ENCODE measurements around the gene KDSR. TPM values are rescaled to one million over a fixed set of nuclear protein-coding genes. Genes with fewer than 3 reads are reported as not detected.

Gene KDSR
- total RNA-seq, 4 donors from 2014 or later: 44.1 to 62.4 (median 54.8) TPM

GRCh38 chr18:63312737-63313395, 54.1 kb downstream of the KDSR start:
- WGBS, 2 donors: 30 to 37% methylated on average over 5 of the region's 5 CpGs
- peak overlapping the region in 2 of 4 donors; percentile 6 to 22 for H3K4me3 ChIP-seq

GRCh38 chr18:63312019-63312409, 55.0 kb downstream of the KDSR start:
- WGBS, 2 donors: 94% methylated on average over 3 of the region's 3 CpGs
- H3K9me3 ChIP-seq: no peaks in the 10 kb centered on the region
- H3K27ac ChIP-seq: peak overlapping the region in 3 of 4 donors; percentile 65 to 96 (median 92)
- TF ChIP-seq EP300 (IDR thresholded peaks at IDR 0.05) (no peak), POLR2A (IDR thresholded peaks at IDR 0.05) (no peak), CTCF (IDR thresholded peaks at IDR 0.05) (no peak)
- DNase-seq (ENCODE audit: low spot score in 2 of 2): no peak
- H3K4me3 ChIP-seq: no peak overlapping the region
- H3K27me3 ChIP-seq: no peaks in the 10 kb centered on the region
- H3K4me1 ChIP-seq: peaks cover 0 to 81% (median 31%) of the 10 kb centered on the region in 4 donors
- H3K36me3 ChIP-seq: no peaks in the 10 kb centered on the region

More at GRCh38 chr18:63312737-63313395, 54.1 kb downstream of the KDSR start:
- Histone ChIP-seq H3K9me3 (no peaks in the 10 kb centered on the region), H3K4me1 (peaks cover 0 to 72% (median 25%) of the 10 kb centered on the region in 4 donors), H3K27me3 (no peaks in the 10 kb centered on the region), H3K27ac (peak overlapping the region; percentile 65 to 96 (median 90)), H3K36me3 (no peaks in the 10 kb centered on the region)
- no peak for DNase-seq (ENCODE audit: low spot score in 2 of 2)
- TF ChIP-seq POLR2A (IDR thresholded peaks at IDR 0.05) (no peak), CTCF (IDR thresholded peaks at IDR 0.05) (no peak), EP300 (IDR thresholded peaks at IDR 0.05) (no peak)

GRCh38 chr18:63311118-63312018, 55.6 kb downstream of the KDSR start:
- peaks cover 0 to 87% (median 37%) of the 10 kb centered on the region in 4 donors for H3K4me1 ChIP-seq
- DNase-seq (ENCODE audit: low spot score in 2 of 2): no peak
- H3K9me3 ChIP-seq: no peaks in the 10 kb centered on the region
- no peaks in the 10 kb centered on the region for H3K36me3 ChIP-seq
- peak overlapping the region in 2 of 4 donors; percentile 92 to 96 for H3K27ac ChIP-seq
- WGBS, 2 donors: 68 to 78% methylated on average over 8 of the region's 8 CpGs
- H3K27me3 ChIP-seq: no peaks in the 10 kb centered on the region
- H3K4me3 ChIP-seq: no peak overlapping the region
- TF ChIP-seq CTCF (IDR thresholded peaks at IDR 0.05): no peak
- TF ChIP-seq POLR2A (IDR thresholded peaks at IDR 0.05): no peak
- no peak for TF ChIP-seq EP300 (IDR thresholded peaks at IDR 0.05)

GRCh38 chr18:63309422-63309821, 57.6 kb downstream of the KDSR start:
- no peak for TF ChIP-seq CTCF (IDR thresholded peaks at IDR 0.05)
- TF ChIP-seq EP300 (IDR thresholded peaks at IDR 0.05): no peak
- TF ChIP-seq POLR2A (IDR thresholded peaks at IDR 0.05): no peak
- Histone ChIP-seq H3K27ac (peak overlapping the region in 1 of 4 donors; percentile 89), H3K27me3 (no peaks in the 10 kb centered on the region), H3K9me3 (no peaks in the 10 kb centered on the region), H3K4me1 (peaks cover 0 to 90% (median 43%) of the 10 kb centered on the region in 4 donors), H3K36me3 (no peaks in the 10 kb centered on the region), H3K4me3 (no peak overlapping the region)
- DNase-seq (ENCODE audit: low spot score in 2 of 2): no peak
- WGBS, 2 donors: 83 to 87% methylated on average over 5 of the region's 5 CpGs

Measured in tibial nerve (tissue), 4 donors.